ENCODE results near the gene LCE3E.

The LCE3E gene

GRCh38 chr1:152520561-152521090 lies 46.0 kb downstream of the LCE3E start:
- H3K9me3 ChIP-seq (ENCODE audit: control insufficient read depth, insufficient read depth, low read depth, low read length): no peaks in the 10 kb centered on the region
- no peaks in the 10 kb centered on the region for H3K4me1 ChIP-seq (ENCODE audit: control insufficient read depth, insufficient read depth, low read length)
- H3K27ac ChIP-seq (ENCODE audit: extremely low read depth, low read depth, low read length): no peak overlapping the region
- no peak overlapping the region for H3K4me3 ChIP-seq (ENCODE audit: low read depth, low read length)
- TF ChIP-seq ZBTB10 (tag by site-specific recombination; IDR thresholded peaks at IDR 0.05) (no peak), ZNF518A (tag by site-specific recombination; conservative IDR thresholded peaks at IDR 0.05; ENCODE audit: low read depth) (no peak), ZBTB20 (tag by site-specific recombination; IDR thresholded peaks at IDR 0.05) (no peak), ZNF776 (tag by site-specific recombination; IDR thresholded peaks at IDR 0.05; ENCODE audit: borderline replicate concordance) (no peak), ZNF449 (tag by site-specific recombination; IDR thresholded peaks at IDR 0.05) (no peak), PRDM2 (tag by site-specific recombination; IDR thresholded peaks at IDR 0.05; ENCODE audit: borderline replicate concordance) (no peak), ZNF184 (tag by site-specific recombination; IDR thresholded peaks at IDR 0.05) (no peak), ZNF529 (tag by site-specific recombination; IDR thresholded peaks at IDR 0.05; ENCODE audit: insufficient replicate concordance) (no peak), ZNF324 (tag by site-specific recombination; IDR thresholded peaks at IDR 0.05) (no peak), ZNF133 (tag by site-specific recombination; IDR thresholded peaks at IDR 0.05) (no peak), ZBTB1 (tag by site-specific recombination; IDR thresholded peaks at IDR 0.05) (no peak)
- ChIA-PET POLR2A (no interaction called here), CTCF (interaction anchor here (0.9 kb wide), 2 partner anchors 13 to 40 kb away, joined by 3 read pairs; no protein-coding TSS in a partner anchor)
- H3K36me3 ChIP-seq (ENCODE audit: control insufficient read depth in 2 of 2, insufficient read depth in 1 of 2, low read length in 2 of 2): no peaks in the 10 kb centered on the region

All from HEK293 (cell line).